Uterus (tissue), 4 donors: ENCODE measurements around the gene BACE2. TPM values are rescaled to one million over a fixed set of nuclear protein-coding genes. Genes with fewer than 3 reads are reported as not detected.

Experiments used
- DNase-seq, 2 donors: peaks; one replicate each; pipeline ENCODE4 v3.0.0-alpha.2; 2019 to 2020
- H3K27ac ChIP-seq, 2 donors: fragments of 200-600 bp; sonication (generic); 1 replicate in 1 of 2; 2 replicates in 1 of 2; pipeline ENCODE4 v1.5.1; 2016 to 2018
- H3K27me3 ChIP-seq, 2 donors: fragments of 200-600 bp; sonication (generic); one replicate each; pipeline ENCODE4 v1.5.1; 2018 to 2019; ENCODE audit warnings: control low read depth in 1 of 2
- H3K36me3 ChIP-seq, 2 donors: fragments of 200-600 bp; sonication (generic); one replicate each; pipeline ENCODE4 v1.5.1; 2019; ENCODE audit warnings: control low read depth in 1 of 2
- H3K4me1 ChIP-seq, 2 donors: fragments of 200-600 bp; sonication (generic); one replicate each; pipeline ENCODE4 v1.5.1; 2018 to 2019; ENCODE audit warnings: control low read depth in 1 of 2
- H3K4me3 ChIP-seq, 2 donors: fragments of 200-600 bp; sonication (generic); 1 replicate in 1 of 2; 2 replicates in 1 of 2; pipeline ENCODE4 v1.5.1; 2018 to 2019; ENCODE audit warnings: mild to moderate bottlenecking in 1 of 2
- H3K9me3 ChIP-seq, 2 donors: fragments of 200-600 bp; sonication (generic); one replicate each; pipeline ENCODE4 v1.5.1; 2019; ENCODE audit warnings: control low read depth in 1 of 2
- CTCF ChIP-seq, 4 experiments: fragments of 200-600 bp in 2 of 4; fragments of 450-650 bp in 2 of 4; sonication (generic) in 2 of 4; IDR thresholded peaks; one replicate each; pipeline ENCODE4 v1.5.1; 2016 to 2019; ENCODE audit warnings: antibody characterized with exemption in 4 of 4, mild to moderate bottlenecking in 2 of 4, moderate library complexity in 1 of 4
- POLR2A ChIP-seq, 2 donors: fragments of 450-650 bp; IDR thresholded peaks; one replicate each; pipeline ENCODE4 v1.6.1; 2016; ENCODE audit warnings: antibody characterized with exemption in 2 of 2, mild to moderate bottlenecking in 1 of 2, moderate library complexity in 1 of 2
- intact Hi-C: fragments of 100-400 bp; cut with DNase I; formaldehyde crosslinking; loops from one replicate; pipeline ENCODE4 v1.15.1; 2023; ENCODE audit warnings: low total_unique reads
- total RNA-seq, 4 donors: library from RNA; depleted of rRNA in 3 of 4; stranded (reverse); fragments of >200 nt in 3 of 4; gene quantifications; one replicate each; pipeline versions ENCODE4 v1.1.0 to v1.2.4, GENCODE V29; 2014 to 2023
- donor health status: DM: yes; HTN: yes; CAD: no.

Gene BACE2
- total RNA-seq, 4 donors from 2014 or later, result 22.8 to 98.8 (median 76.5) TPM

- Histone ChIP-seq H3K4me1 (no peaks in the 10 kb centered on the region), H3K36me3 (no peaks in the 10 kb centered on the region), H3K4me3 (no peak overlapping the region), H3K27me3 (no peaks in the 10 kb centered on the region), H3K9me3 (peaks cover 0 to 7% of the 10 kb centered on the region in 2 donors), H3K27ac (no peak overlapping the region)
- TF ChIP-seq CTCF (IDR thresholded peaks at IDR 0.05), result no peak
- TF ChIP-seq POLR2A (IDR thresholded peaks at IDR 0.05), result no peak
- intact Hi-C loops, result no loop called here
- no peak for DNase-seq
Observed at GRCh38 chr21:41260428-41260827, 92.5 kb downstream of the BACE2 start.

- Histone ChIP-seq H3K4me1 (no peaks in the 10 kb centered on the region), H3K9me3 (peaks cover 0 to 7% of the 10 kb centered on the region in 2 donors), H3K27ac (no peak overlapping the region), H3K36me3 (no peaks in the 10 kb centered on the region), H3K4me3 (no peak overlapping the region), H3K27me3 (no peaks in the 10 kb centered on the region)
- TF ChIP-seq POLR2A (IDR thresholded peaks at IDR 0.05) (no peak), CTCF (IDR thresholded peaks at IDR 0.05) (no peak)
- intact Hi-C loops, result no loop called here
- DNase-seq, result no peak
Observed at GRCh38 chr21:41267346-41267745, 99.4 kb downstream of the BACE2 start.

- no peaks in the 10 kb centered on the region for H3K9me3 ChIP-seq
- intact Hi-C loops, result no loop called here
- H3K36me3 ChIP-seq, result no peaks in the 10 kb centered on the region
- no peak overlapping the region for H3K4me3 ChIP-seq
- no peaks in the 10 kb centered on the region for H3K27me3 ChIP-seq
- DNase-seq, result no peak
- TF ChIP-seq POLR2A (IDR thresholded peaks at IDR 0.05), result no peak
- TF ChIP-seq CTCF (IDR thresholded peaks at IDR 0.05), result no peak
- H3K4me1 ChIP-seq, result no peaks in the 10 kb centered on the region
- no peak overlapping the region for H3K27ac ChIP-seq
Observed at GRCh38 chr21:41269535-41269934, 101.6 kb downstream of the BACE2 start.

GRCh38 chr21:41277196-41277595 is 109.2 kb downstream of the BACE2 start:
- H3K4me3 ChIP-seq, result no peak overlapping the region
- no peaks in the 10 kb centered on the region for H3K9me3 ChIP-seq
- intact Hi-C loops, result no loop called here
- no peak for DNase-seq
- H3K27me3 ChIP-seq, result no peaks in the 10 kb centered on the region
- TF ChIP-seq CTCF (IDR thresholded peaks at IDR 0.05) (no peak), POLR2A (IDR thresholded peaks at IDR 0.05) (no peak)
- no peak overlapping the region for H3K27ac ChIP-seq
- H3K36me3 ChIP-seq, result no peaks in the 10 kb centered on the region
- H3K4me1 ChIP-seq, result no peaks in the 10 kb centered on the region

- no peak for DNase-seq
- Histone ChIP-seq H3K4me3 (no peak overlapping the region), H3K9me3 (no peaks in the 10 kb centered on the region), H3K27me3 (no peaks in the 10 kb centered on the region), H3K27ac (no peak overlapping the region), H3K36me3 (no peaks in the 10 kb centered on the region), H3K4me1 (no peaks in the 10 kb centered on the region)
- TF ChIP-seq POLR2A (IDR thresholded peaks at IDR 0.05) (no peak), CTCF (IDR thresholded peaks at IDR 0.05) (no peak)
- intact Hi-C loops, result no loop called here
Observed at GRCh38 chr21:41277846-41278245, 109.9 kb downstream of the BACE2 start.
